ENCODE measurements around the gene TMEFF1.

Gene TMEFF1

GRCh38 chr9:100567856-100568255, 94.9 kb downstream of the TMEFF1 start:
- DNase-seq (ENCODE audit: insufficient read length, low spot score) = no peak
- no peak for FAIRE-seq

GRCh38 chr9:100573655-100574260, 100.8 kb downstream of the TMEFF1 start:
- FAIRE-seq = no peak
- DNase-seq (ENCODE audit: insufficient read length, low spot score) = no peak

- no peak for FAIRE-seq
These were observed 102.1 kb downstream of the TMEFF1 start for GRCh38 chr9:100575006-100575405.

GRCh38 chr9:100575765-100576386, 102.9 kb downstream of the TMEFF1 start:
- no peak for FAIRE-seq
- DNase-seq (ENCODE audit: insufficient read length, low spot score) = no peak

More at GRCh38 chr9:100575006-100575405, 102.1 kb downstream of the TMEFF1 start:
- no peak for DNase-seq (ENCODE audit: insufficient read length, low spot score)

GRCh38 chr9:100577776-100578448, 105.0 kb downstream of the TMEFF1 start, which contains the start of gene CAVIN4:
Gene CAVIN4, plus strand, starts transcription at chr9:100578079. Its CDS starts 65 bp downstream, at chr9:100578144.
- DNase-seq (ENCODE audit: insufficient read length, low spot score) = no peak
- FAIRE-seq = no peak

GRCh38 chr9:100578610-100579009, 105.7 kb downstream of the TMEFF1 start:
- FAIRE-seq (no peak), DNase-seq (ENCODE audit: insufficient read length, low spot score) (no peak)

- DNase-seq (ENCODE audit: insufficient read length, low spot score) = no peak
- no peak for FAIRE-seq
These were observed 106.7 kb downstream of the TMEFF1 start for GRCh38 chr9:100579665-100580064.

GRCh38 chr9:100580257-100580656, 107.3 kb downstream of the TMEFF1 start:
- DNase-seq (ENCODE audit: insufficient read length, low spot score) (no peak), FAIRE-seq (no peak)

GRCh38 chr9:100581081-100581480, 108.1 kb downstream of the TMEFF1 start:
- FAIRE-seq (no peak), DNase-seq (ENCODE audit: insufficient read length, low spot score) (no peak)

GRCh38 chr9:100581661-100582060, 108.7 kb downstream of the TMEFF1 start:
- FAIRE-seq = no peak

GRCh38 chr9:100583014-100583802, 110.3 kb downstream of the TMEFF1 start:
- DNase-seq (ENCODE audit: insufficient read length, low spot score) (no peak), FAIRE-seq (no peak)

More at GRCh38 chr9:100581661-100582060, 108.7 kb downstream of the TMEFF1 start:
- DNase-seq (ENCODE audit: insufficient read length, low spot score) = no peak

- no peak for FAIRE-seq
These were observed 112.0 kb downstream of the TMEFF1 start for GRCh38 chr9:100584951-100585350.

GRCh38 chr9:100586093-100586492, 113.1 kb downstream of the TMEFF1 start:
- DNase-seq (ENCODE audit: insufficient read length, low spot score) (no peak), FAIRE-seq (no peak)

More at GRCh38 chr9:100584951-100585350, 112.0 kb downstream of the TMEFF1 start:
- no peak for DNase-seq (ENCODE audit: insufficient read length, low spot score)

GRCh38 chr9:100587375-100587774, 114.4 kb downstream of the TMEFF1 start:
- DNase-seq (ENCODE audit: insufficient read length, low spot score) (no peak), FAIRE-seq (no peak)

GRCh38 chr9:100589582-100589981, 116.6 kb downstream of the TMEFF1 start:
- FAIRE-seq = no peak
- no peak for DNase-seq (ENCODE audit: insufficient read length, low spot score)

- DNase-seq (ENCODE audit: insufficient read length, low spot score) = no peak
- no peak for FAIRE-seq
These were observed 117.5 kb downstream of the TMEFF1 start for GRCh38 chr9:100590481-100590880.

- no peak for DNase-seq (ENCODE audit: insufficient read length, low spot score)
- no peak for FAIRE-seq
These were observed 118.2 kb downstream of the TMEFF1 start for GRCh38 chr9:100591139-100591538.

- FAIRE-seq = no peak
- no peak for DNase-seq (ENCODE audit: insufficient read length, low spot score)
These were observed 118.9 kb downstream of the TMEFF1 start for GRCh38 chr9:100591639-100592412.

GRCh38 chr9:100595391-100596199, 122.6 kb downstream of the TMEFF1 start:
- peak; percentile 89 for FAIRE-seq

More at GRCh38 chr9:100595391-100596199, 122.6 kb downstream of the TMEFF1 start:
- DNase-seq (ENCODE audit: insufficient read length, low spot score) = peak; percentile 22

Data from GM19239 (cell line).